ENCODE measurements around the gene MX1. TPM values are rescaled to one million over a fixed set of nuclear protein-coding genes. Genes with fewer than 3 reads are reported as not detected.

The MX1 gene
- polyA plus RNA-seq, 1 donor from 2014 or later, result 0.07 TPM

DNA sequence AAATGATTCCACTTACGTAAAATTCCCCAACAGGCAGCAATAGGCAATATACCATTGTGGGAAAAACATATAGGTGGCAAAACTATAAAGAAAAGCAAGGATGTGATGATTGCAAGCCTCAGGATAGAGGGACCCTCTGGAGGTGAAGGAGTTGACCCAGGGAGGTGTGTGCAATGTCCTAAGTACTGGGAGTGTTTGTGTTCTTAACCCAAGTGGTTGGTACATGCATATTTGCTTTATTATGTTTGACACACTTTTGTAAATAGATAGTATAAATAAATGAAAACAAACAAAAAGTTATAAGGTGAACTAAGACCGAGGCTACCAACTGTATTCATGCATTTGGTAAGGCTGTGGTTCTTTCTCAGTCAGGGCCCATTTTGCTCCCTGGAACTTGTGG lies 7.5 kb downstream of the MX1 start:
- H3K27ac ChIP-seq (ENCODE audit: low read length), result no peak overlapping the region
- H3K36me3 ChIP-seq (ENCODE audit: insufficient read depth, low read length), result no peaks in the 10 kb centered on the region
- no peaks in the 10 kb centered on the region for H3K79me2 ChIP-seq (replicated peaks; ENCODE audit: insufficient read depth, low read length)
- no peak overlapping the region for H3K9ac ChIP-seq (ENCODE audit: low read length)
- H3K27me3 ChIP-seq (ENCODE audit: insufficient read depth, low read depth, low read length), result no peaks in the 10 kb centered on the region
- TF ChIP-seq SMC3 (conservative IDR thresholded peaks at IDR 0.05; ENCODE audit: poor library complexity) (no peak), MXI1 (conservative IDR thresholded peaks at IDR 0.05; ENCODE audit: poor library complexity, severe bottlenecking) (no peak), TAF1 (IDR thresholded peaks at IDR 0.05; ENCODE audit: low read depth) (no peak), RAD21 (conservative IDR thresholded peaks at IDR 0.05) (no peak), POLR2AphosphoS5 (IDR thresholded peaks at IDR 0.05) (no peak), EZH2 (IDR thresholded peaks at IDR 0.05; ENCODE audit: borderline replicate concordance, insufficient read depth, low read length, poor library complexity, severe bottlenecking) (no peak), EP300 (conservative IDR thresholded peaks at IDR 0.05; ENCODE audit: poor library complexity, severe bottlenecking) (no peak)
- TF ChIP-seq, protein P1, sequence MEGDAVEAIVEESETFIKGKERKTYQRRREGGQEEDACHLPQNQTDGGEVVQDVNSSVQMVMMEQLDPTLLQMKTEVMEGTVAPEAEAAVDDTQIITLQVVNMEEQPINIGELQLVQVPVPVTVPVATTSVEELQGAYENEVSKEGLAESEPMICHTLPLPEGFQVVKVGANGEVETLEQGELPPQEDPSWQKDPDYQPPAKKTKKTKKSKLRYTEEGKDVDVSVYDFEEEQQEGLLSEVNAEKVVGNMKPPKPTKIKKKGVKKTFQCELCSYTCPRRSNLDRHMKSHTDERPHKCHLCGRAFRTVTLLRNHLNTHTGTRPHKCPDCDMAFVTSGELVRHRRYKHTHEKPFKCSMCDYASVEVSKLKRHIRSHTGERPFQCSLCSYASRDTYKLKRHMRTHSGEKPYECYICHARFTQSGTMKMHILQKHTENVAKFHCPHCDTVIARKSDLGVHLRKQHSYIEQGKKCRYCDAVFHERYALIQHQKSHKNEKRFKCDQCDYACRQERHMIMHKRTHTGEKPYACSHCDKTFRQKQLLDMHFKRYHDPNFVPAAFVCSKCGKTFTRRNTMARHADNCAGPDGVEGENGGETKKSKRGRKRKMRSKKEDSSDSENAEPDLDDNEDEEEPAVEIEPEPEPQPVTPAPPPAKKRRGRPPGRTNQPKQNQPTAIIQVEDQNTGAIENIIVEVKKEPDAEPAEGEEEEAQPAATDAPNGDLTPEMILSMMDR (IDR thresholded peaks at IDR 0.05; ENCODE audit: poor library complexity, severe bottlenecking), result no peak
- TF ChIP-seq, protein P2, sequence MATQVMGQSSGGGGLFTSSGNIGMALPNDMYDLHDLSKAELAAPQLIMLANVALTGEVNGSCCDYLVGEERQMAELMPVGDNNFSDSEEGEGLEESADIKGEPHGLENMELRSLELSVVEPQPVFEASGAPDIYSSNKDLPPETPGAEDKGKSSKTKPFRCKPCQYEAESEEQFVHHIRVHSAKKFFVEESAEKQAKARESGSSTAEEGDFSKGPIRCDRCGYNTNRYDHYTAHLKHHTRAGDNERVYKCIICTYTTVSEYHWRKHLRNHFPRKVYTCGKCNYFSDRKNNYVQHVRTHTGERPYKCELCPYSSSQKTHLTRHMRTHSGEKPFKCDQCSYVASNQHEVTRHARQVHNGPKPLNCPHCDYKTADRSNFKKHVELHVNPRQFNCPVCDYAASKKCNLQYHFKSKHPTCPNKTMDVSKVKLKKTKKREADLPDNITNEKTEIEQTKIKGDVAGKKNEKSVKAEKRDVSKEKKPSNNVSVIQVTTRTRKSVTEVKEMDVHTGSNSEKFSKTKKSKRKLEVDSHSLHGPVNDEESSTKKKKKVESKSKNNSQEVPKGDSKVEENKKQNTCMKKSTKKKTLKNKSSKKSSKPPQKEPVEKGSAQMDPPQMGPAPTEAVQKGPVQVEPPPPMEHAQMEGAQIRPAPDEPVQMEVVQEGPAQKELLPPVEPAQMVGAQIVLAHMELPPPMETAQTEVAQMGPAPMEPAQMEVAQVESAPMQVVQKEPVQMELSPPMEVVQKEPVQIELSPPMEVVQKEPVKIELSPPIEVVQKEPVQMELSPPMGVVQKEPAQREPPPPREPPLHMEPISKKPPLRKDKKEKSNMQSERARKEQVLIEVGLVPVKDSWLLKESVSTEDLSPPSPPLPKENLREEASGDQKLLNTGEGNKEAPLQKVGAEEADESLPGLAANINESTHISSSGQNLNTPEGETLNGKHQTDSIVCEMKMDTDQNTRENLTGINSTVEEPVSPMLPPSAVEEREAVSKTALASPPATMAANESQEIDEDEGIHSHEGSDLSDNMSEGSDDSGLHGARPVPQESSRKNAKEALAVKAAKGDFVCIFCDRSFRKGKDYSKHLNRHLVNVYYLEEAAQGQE (IDR thresholded peaks at IDR 0.05; ENCODE audit: borderline replicate concordance), result no peak
- H3F3A ChIP-seq (ENCODE audit: insufficient read depth, low read length, poor library complexity, severe bottlenecking), result no peaks in the 10 kb centered on the region
- H3K4me3 ChIP-seq (ENCODE audit: low read length), result no peak overlapping the region
- no peak overlapping the region for H2AFZ ChIP-seq (ENCODE audit: low read depth, low read length)
- H4K20me1 ChIP-seq (ENCODE audit: insufficient read depth), result no peaks in the 10 kb centered on the region
- H3K9me2 ChIP-seq (ENCODE audit: insufficient read depth, low read length), result no peaks in the 10 kb centered on the region
- H3K9me3 ChIP-seq (ENCODE audit: low read length), result no peaks in the 10 kb centered on the region
- H3K4me2 ChIP-seq (ENCODE audit: low read length), result no peak overlapping the region

DNA sequence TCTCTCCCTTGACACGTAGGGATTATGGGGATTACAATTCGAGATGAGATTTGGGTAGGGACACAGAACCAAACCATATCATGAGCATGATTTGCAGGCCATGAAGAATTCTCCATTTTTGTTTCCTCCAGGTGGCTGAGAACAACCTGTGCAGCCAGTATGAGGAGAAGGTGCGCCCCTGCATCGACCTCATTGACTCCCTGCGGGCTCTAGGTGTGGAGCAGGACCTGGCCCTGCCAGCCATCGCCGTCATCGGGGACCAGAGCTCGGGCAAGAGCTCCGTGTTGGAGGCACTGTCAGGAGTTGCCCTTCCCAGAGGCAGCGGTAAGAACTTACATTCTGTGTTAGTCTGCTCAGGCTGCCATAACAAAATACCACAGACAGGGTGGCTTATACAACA lies 9.7 kb downstream of the MX1 start:
- Histone ChIP-seq H3K27ac (ENCODE audit: low read length) (no peak overlapping the region), H3K27me3 (ENCODE audit: insufficient read depth, low read depth, low read length) (no peaks in the 10 kb centered on the region), H3K9me2 (ENCODE audit: insufficient read depth, low read length) (no peaks in the 10 kb centered on the region), H3F3A (ENCODE audit: insufficient read depth, low read length, poor library complexity, severe bottlenecking) (no peaks in the 10 kb centered on the region), H2AFZ (ENCODE audit: low read depth, low read length) (no peak overlapping the region), H3K79me2 (replicated peaks; ENCODE audit: insufficient read depth, low read length) (no peaks in the 10 kb centered on the region), H3K4me3 (ENCODE audit: low read length) (no peak overlapping the region), H3K4me2 (ENCODE audit: low read length) (no peak overlapping the region), H3K9me3 (ENCODE audit: low read length) (no peaks in the 10 kb centered on the region), H4K20me1 (ENCODE audit: insufficient read depth) (no peaks in the 10 kb centered on the region), H3K36me3 (ENCODE audit: insufficient read depth, low read length) (no peaks in the 10 kb centered on the region), H3K9ac (ENCODE audit: low read length) (no peak overlapping the region)
- TF ChIP-seq EP300 (conservative IDR thresholded peaks at IDR 0.05; ENCODE audit: poor library complexity, severe bottlenecking) (no peak), EZH2 (IDR thresholded peaks at IDR 0.05; ENCODE audit: borderline replicate concordance, insufficient read depth, low read length, poor library complexity, severe bottlenecking) (no peak), MXI1 (conservative IDR thresholded peaks at IDR 0.05; ENCODE audit: poor library complexity, severe bottlenecking) (no peak), POLR2AphosphoS5 (IDR thresholded peaks at IDR 0.05) (no peak), TAF1 (IDR thresholded peaks at IDR 0.05; ENCODE audit: low read depth) (no peak), SMC3 (conservative IDR thresholded peaks at IDR 0.05; ENCODE audit: poor library complexity) (no peak), RAD21 (conservative IDR thresholded peaks at IDR 0.05) (no peak)
- TF ChIP-seq, protein P2 (IDR thresholded peaks at IDR 0.05; ENCODE audit: borderline replicate concordance), result no peak
- TF ChIP-seq, protein P1 (IDR thresholded peaks at IDR 0.05; ENCODE audit: poor library complexity, severe bottlenecking), result no peak
